HG03354 (cell line): Measurements from ENCODE around the gene RNF208.

Experiments
- ATAC-seq: cut with Tn5 transposase; IDR thresholded peaks from one replicate; pipeline ENCODE4 v1.9.1; 2021; ENCODE audit warnings: mild to moderate bottlenecking; ENCODE audit not compliant: unreplicated experiment, poor library complexity, severe bottlenecking

RNF208 gene

DNA sequence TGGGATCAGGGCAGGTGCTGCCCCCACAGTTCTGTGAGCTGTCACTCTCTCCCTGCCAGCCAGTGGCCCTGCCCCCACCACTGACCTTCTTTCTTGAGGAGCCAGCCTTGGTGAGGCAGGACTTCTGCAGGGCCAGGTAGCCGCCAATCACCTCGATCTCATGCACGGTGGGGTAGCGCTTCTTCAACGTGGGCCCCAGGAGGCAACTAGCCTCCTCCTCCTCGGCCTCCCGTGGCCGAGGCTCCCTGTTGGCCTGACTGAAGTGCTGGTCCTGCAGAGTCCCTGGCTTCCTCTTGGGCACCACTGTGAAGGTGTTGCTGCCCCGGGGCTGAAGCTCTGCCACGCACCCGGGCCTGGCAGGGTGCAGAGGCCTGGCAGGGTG lies 23.1 kb downstream of the RNF208 start:
- no peak for ATAC-seq

DNA sequence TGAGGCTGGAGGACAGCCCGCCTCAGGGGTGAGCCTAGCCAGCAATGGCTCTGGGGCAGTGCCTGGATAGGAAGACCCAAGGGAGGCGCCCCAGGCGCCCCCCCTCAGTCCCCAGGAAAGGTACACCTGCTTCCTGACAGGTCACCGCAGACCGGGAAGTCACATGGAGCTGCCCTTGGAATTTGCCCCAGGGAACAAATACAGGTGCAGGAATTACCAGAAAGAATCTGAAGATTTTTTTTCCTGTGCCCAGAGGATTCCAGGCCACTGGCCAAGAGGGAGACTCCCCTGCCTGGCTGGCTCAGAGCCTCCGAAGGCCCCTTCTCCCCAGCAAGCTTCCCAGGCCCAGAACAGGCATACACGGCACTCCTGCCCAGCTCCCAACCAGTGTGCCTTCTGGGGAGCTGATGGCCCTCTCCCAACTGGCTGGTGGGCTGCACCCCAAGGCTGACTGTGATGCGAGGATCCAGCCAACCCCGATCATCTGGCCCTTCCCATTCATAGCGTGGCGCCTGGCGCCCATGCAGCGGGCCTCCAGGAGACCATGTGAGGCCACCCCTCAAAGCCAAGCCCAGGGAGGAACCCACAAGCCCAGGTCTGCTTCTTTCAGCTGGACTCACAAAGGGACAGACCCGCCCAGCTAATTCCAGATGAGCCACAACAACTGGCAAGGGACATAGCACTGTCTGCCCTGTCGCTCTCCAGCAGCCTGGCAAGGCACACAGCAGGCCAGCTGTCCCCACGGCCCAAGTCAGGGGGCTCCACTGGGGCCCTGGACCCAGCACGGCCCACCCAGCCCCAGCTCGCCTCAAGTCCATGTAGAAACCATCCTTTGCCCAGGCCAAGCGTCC lies 23.8 kb downstream of the RNF208 start:
- no peak for ATAC-seq

DNA sequence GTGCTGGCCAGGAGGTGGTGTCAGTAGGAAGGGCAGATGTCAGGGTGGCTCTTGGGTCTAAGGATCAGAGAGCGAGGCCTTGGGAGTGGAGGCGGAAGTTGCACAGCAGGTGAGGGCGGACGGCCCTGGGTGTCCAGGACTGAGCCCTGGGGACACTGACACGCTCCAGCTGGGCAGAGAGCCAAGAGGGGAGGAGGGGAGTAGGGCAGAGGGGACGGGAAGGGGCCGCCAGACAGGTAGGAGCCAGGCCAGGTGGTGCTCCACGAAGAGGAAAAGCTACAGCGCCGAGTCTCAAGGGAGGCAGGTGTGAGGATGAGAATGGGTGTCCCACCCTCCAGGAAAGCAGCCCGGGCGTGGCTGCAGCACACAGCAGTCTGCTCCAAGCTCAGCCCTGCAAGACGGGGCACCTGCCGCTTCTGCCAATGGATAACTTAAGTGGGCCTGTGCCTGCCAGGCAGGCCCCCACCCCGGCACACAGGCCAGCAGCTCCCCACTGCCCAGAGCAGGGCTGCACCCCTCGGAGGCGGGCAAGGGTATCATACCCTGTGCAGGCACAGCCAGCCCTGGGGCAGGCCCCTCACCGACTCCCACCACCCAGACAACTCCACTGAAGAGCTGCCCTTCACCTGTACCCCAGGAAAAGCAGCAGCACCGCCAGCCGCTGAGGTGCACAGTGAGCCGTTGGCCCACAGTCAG lies 26.4 kb downstream of the RNF208 start:
- no peak for ATAC-seq

DNA sequence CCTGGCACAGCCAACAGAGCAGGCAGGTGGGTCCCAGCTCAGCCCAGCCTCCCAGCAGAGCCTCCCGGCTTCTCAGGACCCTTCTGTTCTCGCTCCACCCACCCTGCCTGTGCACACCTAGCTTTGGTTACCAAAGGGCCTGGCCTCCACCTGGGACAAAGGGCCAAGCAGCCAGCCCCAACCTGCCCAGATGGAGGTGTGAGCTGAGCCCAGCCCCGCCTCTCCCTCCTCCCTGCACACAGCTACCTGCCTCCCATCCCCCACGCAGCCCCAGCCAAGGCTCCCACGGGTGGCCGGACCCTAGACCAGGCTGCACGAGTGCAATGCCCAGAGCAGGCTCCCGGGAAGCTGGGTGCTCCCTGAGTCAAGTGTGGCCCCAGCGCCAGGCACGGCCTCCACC lies 27.1 kb downstream of the RNF208 start:
- no peak for ATAC-seq

DNA sequence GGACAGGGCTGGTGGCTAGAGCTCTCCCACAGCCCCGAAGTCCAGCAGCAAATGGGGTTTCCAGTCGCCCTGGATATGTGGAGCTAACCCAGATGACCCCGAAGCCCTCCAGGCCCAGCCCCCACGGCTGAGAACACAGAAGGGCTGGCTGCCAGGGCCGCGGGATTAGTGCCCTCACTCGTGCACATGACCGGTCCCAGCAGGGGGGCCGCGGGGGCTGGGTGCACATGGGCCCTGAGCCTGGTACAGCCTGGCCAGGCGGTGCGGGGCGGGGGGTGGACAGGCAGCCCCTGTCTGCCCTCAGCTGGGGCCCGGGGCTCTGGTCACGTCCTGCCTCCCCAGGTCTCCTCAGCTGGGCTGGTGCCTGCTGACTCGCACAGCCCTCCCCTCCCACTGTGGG lies 27.7 kb downstream of the RNF208 start:
- no peak for ATAC-seq

DNA sequence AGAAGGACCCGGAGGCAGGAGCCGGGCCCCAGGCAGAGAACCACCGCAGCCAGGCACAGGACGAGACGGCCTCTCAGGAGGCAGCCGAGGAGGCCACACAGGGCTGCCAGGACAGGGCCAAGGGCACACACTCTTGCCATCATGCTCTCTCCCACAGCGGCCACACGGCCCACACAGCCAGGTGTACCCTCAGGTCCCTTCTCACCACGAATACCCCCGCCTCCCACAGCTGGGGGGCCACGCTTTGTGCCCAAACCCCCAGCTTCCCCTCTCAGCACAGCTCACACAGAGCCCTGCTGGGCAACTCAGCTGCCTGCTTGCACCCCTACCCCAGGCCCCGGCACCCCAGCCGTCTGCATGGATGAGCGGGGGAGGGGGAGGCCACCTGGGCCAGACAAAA lies 28.3 kb downstream of the RNF208 start:
- ATAC-seq = no peak

DNA sequence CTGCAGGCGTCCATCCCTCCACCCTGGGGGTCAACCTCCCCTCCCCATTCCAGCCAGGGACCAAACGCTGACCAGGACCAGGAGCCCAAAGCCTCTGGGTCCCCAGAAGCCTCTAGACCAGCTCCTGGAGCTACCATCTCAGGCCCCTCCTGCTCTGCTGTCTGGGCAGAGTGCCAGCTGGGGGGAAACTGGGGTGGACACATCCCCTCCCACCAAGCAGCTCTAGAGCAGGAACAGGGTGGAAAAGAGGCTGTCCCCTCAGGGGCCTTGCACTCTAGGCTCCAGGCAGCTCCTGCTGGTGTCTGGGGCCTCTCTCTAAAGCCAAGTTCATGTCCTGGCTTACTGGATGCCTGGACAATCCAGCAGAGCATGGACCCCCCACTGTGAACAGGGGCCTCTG lies 29.2 kb downstream of the RNF208 start:
- no peak for ATAC-seq

DNA sequence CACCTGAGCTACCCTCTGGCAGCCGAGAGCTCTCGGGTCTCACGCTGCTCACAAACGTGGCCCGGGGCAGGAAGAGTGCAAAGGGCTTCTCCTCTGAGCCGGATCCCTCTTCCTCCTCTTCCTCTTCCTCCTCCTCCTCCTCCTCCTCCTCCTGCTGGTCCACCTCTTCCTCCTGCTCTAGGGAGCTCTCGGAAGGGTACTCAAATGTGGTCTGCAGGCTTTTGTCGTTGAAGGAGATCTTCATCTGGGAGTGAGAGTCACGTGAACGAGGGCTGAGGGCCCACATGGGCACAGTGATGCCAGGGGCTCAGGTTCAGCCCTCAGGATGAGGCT lies 29.6 kb downstream of the RNF208 start:
- ATAC-seq = no peak

DNA sequence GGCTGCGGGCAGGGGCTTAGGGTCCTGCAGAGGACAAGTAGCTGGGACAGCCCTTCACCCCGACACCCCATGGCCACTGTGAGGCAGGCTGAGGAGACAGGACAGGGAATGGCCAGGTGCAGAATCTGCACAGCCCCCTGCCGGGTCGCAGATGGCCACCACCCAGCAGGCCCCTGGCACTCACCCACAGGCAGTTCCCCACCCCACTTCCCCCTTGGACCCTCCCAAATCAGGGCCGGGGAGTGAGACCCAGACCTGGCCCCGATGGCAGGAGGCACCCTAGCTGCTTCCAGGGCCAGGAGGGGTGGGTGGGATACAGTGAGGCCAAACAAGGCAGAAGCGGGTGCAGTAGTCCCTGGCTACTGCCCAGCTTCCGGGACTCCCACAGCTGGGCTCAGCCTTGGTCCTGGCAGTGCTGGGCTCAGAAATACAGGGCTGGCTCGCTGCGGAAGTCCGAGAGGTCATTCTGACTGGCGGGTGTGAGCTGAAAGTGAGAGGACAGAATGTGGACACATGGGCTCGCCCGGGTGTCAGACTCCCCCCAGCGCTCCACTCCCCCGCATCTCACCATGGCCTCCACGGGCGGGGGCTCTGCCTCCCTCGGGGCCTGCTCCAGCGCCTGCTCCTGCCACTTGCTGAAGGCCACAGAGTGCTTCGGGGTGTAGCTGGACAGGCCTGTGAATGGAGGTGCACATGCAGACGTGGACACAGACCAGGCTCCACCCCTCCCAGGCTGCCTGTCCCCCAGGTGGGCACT lies 30.2 kb downstream of the RNF208 start:
- ATAC-seq = no peak

DNA sequence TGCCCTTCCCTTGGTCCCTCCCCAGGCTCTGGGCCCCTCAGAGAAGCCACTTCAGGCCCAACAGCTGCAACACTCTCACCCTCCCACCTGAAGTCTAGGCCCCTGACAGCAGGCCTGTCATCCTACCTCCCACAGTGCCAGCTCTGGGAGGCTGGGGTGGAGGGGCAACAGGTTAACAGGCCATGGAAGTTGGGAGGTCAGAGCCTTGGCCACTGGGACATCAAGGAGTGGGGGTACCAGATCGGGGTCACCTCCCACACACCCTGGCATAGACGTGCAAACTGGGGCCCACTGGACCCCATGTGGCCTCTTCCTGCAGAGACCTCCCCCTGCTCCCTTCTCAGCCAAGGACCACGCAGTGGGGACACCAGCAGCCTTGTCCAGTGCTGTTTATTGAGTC lies 30.8 kb downstream of the RNF208 start:
- no peak for ATAC-seq

DNA sequence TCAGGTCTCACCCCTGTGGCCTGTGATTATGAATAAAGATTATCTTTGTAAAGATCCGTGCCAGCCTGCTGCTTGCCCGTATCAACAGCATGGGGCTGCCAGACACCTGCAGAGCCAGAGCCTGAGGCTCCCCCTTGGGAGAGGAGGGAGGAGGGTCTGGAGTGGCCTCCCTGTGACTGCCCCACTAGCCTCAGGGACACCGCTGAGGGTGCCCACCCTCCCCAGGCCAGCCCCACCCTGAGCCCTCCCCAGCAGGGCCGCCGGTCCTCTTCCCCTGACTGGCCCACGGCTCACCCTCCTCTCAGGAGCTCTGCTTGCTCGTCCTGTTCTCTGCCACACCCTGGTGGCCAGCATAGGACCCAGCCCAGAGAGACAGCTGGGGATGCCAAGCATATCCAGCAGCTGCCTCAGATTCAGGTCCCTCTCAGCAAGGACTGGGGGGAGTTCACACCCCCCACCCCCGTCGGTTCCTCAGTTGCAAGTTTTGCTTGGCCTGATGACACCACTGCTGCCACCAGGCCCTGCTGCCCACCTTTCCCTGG lies 31.7 kb downstream of the RNF208 start:
- no peak for ATAC-seq

DNA sequence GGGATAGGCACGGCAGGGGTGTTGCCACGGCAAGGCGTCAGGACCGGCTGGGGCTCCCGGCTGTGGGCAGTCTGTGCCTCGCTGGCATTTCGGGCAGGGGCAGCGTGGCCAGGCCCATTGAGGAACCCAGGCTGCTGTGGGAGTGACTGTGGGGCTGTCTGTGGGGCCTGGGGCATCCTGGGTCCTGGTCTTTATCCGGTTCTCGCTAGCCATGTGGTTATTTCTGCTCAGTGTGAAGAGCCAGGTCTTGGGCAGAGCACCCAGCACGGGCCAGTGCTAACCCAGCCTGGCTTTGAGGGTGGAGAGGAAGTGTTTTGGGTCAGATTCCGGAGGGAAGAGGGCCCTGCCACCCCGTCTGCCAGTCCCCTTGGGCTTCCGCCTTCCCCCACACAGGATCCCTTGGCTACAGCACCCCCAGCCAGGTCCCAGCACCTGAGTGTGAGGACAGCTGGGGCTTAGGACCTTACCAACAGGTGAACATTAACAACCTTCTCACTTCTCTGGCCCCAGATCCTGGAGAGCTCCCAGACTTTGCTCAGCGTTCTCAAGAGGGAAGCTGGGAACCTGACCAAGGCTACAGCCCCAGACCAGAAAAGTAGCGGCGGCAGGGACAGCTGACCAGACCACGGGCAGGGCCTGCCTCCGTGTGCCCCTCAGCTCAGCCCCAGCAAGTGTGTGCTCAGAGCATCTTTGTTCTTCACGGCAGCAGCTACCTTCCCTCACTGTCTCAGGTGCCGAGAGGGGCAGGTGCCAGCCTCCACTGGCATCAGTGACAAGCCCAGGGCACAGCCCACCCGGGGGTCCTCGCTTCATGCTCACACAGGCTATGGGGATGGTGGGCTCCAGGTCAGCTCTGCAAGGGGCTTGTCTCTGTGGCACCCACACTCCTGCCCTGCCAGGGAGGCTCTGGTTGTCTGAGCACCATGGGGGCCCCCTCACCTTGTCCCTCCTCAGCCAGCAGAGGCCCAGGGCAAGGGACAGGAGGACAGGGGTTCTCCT lies 32.4 kb downstream of the RNF208 start:
- no peak for ATAC-seq

DNA sequence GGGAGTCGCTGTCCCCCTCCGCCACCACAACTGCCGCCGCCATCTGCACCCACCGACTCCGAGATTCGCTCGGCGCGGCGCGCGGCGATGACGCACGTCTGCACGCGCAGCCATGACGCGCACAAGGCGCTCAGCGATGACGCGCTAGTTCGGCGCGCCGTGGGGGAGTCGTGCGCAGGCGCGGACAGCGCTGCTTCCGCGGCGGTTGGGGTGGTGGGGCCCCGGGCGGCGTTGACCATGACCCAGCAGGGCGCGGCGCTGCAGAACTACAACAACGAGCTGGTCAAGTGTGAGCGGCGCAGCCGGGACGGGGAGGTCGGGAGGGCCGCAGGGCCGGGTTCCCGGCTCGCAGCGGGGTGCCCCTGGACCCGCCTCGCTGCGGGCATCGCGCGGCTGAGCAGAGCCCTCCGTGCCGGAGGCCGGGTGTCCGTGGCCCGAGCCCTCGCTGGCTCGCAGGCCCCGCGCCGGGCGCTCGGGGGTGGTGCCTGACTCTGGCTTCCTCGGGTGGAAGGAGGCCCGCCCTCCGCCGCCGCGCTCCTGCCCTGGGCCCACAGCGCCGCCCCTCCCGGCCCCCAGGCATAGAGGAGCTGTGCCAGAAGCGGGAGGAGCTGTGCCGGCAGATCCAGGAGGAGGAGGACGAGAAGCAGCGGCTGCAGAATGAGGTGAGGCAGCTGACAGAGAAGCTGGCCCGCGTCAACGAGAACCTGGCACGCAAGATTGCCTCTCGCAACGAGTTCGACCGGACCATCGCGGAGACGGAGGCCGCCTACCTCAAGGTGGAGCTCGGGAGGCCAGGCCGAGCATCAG lies 33.3 kb downstream of the RNF208 start, which contains the start of the genes ANAPC2 and SSNA1:
Gene ANAPC2 (minus strand): TSS at position 71 of the 807 bp plus-strand sequence. CDS start 28 bp downstream, at position 43.
Gene SSNA1 (plus strand): TSS at position 187 of the 807 bp plus-strand sequence. CDS start 51 bp downstream, at position 238.
- ATAC-seq = peak; percentile 80

DNA sequence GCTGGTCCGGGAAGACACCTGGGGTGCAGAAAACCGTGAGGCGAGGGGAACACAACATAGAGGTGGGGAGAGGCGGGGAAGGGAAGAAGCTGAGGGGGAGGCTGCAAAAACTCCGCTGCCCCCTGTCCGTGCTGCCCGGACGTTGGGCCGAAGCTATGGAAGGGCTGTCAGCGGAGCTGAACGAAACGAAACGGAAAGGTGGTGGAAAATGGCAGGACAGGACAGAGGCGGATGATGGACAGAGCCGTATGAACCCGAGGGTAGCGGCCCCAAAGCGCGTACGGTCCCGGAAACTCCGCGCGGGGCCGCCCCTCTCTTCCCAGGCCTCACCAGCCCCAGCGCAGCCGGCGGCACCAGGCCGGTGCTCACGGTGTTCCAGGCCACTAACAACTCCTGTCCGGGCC lies 34.0 kb downstream of the RNF208 start:
- ATAC-seq = no peak

DNA sequence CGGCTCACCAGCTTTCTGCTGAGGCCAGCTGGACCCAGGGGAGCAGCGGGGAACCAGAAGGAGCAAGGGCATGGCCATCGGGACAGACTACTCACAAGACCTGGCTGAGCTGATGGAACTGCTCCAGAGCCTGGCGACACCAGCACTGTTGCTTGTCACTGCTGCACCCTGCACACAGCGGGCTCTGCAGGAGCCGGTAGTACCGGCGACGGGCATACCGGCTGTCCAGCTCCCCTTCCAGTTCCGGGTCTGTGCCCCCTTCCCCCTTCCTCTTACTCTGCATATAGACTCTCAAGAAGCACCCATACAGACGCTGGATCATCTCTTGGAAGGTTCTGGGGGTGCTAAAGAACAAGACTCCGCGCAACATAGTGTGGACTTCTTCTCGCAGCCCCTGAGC lies 34.7 kb downstream of the RNF208 start:
- no peak for ATAC-seq

DNA sequence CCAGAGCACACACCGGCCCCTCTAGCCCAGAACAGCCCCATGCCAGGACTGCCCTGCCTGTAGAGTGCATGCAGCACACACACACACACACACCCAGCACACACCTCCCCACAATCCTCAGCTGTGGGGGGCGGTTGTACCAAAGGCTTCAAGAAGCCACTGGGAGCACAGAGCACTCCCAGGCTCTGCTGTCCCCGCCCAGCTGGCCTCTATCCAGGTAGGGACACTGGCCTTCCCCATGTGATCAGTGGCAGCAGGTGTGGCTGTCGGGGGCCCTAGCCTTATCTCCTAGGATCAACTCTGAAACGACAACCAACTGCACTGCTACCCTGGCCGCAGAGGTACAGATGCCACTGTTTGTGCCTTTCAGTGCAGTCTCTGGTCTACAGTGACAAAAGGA lies 35.7 kb downstream of the RNF208 start:
- no peak for ATAC-seq

DNA sequence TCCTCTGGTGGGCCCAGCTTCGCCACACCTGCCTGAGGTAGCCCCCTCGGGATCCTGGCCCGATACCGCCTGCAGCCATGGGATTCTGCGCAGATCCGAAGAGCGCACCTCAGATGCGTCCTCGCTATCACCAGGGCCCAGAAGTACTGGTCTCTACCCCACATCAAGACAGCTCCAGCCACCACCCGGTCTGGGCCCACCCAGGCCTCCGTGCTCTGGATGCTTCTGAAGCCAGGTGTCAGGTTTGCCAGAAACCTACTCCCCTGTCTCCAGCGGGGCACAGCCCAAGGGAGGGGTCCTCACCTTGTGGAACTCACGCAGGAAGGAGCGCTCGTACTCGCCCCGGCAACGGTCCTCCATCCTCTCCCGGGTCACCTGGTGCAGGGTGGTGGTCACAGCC lies 36.1 kb downstream of the RNF208 start:
- ATAC-seq = no peak

DNA sequence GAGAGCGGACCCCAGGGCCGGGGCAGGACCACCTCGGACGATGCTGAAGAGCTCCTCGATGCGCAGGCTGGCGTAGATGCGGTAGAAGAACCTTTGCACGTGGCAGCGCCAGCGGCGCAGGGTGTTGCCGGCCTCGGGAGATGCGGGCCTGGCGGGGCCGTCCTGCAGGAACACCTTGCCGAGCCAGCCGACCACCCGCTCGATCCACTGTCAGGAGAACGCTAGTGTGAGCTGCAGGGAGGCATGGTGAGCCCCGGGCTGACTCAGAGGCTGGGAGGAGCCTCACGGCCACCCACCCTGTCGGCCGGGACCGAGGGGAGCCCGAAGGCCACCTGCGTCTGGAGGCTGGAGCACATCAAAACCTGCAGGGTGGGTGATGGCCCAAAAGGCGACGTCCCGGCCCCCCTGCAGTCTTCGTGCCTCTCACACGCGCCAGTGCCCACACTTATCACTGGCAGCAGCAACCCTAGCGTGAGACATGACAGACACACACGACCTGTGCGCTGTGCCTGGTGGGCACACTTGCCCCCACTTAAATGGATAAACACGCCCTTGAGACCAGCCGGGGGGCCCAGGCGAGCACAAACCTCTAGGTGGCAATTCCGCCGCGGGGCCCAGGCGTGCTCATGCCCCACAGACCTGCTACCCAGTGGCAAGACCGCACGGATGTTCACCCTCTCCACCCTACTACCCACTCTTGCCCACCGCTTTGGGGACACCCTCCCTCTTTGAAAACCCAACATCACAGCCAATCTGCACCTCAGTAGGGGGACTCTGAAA lies 37.0 kb downstream of the RNF208 start:
- no peak for ATAC-seq
